ENCODE measurements around the gene RIPOR1.

RIPOR1 gene

DNA sequence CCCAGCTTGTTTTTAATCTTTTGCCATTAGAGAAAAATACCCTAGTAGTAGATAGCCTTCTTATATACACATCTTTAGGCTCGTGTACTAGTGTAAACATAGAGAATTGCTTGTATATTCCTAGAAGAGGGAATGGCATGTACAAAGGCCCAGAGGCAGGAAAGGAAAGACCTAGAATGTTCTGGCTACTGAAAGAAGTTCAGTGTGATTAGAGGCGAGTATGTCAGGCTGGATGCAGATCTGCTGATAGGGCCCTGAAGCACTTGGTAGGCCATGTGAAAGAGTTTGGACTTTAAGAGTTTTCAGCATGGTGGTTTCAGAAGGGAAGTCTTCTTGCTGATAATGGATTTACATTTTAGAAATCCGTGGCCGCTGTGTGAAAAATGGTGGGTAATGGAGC is 51.1 kb downstream of the RIPOR1 start:
- Histone ChIP-seq H3K27me3 (no peaks in the 10 kb centered on the region), H3K36me3 (peaks cover 40% of the 10 kb centered on the region), H3K4me1 (no peaks in the 10 kb centered on the region), H3K4me3 (ENCODE audit: low read depth, low read length) (no peak overlapping the region), H3K9me3 (no peaks in the 10 kb centered on the region)
- TF ChIP-seq, protein P1, sequence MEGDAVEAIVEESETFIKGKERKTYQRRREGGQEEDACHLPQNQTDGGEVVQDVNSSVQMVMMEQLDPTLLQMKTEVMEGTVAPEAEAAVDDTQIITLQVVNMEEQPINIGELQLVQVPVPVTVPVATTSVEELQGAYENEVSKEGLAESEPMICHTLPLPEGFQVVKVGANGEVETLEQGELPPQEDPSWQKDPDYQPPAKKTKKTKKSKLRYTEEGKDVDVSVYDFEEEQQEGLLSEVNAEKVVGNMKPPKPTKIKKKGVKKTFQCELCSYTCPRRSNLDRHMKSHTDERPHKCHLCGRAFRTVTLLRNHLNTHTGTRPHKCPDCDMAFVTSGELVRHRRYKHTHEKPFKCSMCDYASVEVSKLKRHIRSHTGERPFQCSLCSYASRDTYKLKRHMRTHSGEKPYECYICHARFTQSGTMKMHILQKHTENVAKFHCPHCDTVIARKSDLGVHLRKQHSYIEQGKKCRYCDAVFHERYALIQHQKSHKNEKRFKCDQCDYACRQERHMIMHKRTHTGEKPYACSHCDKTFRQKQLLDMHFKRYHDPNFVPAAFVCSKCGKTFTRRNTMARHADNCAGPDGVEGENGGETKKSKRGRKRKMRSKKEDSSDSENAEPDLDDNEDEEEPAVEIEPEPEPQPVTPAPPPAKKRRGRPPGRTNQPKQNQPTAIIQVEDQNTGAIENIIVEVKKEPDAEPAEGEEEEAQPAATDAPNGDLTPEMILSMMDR (IDR thresholded peaks at IDR 0.05; ENCODE audit: low read depth, low read length) = no peak
- DNase-seq = no peak

DNA sequence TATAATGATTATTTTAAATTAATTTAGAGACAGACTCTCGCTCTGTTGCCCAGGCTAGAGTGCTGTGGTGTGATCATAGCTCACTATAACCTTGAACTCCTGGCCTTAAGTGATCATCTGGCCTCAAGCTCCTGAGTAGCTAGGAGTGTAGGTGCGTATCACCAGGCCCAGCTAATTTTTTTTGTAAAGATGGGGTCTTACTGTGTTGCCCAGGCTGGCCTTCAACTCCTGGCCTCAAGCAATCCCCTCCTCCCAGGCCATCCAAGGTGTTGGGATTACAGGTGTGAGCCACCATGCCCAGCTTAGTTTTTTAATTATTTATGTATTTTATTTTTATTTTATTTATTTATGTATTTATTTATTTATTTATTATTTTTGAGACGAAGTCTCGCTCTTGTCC is 51.6 kb downstream of the RIPOR1 start:
- H3K9me3 ChIP-seq = no peaks in the 10 kb centered on the region
- H3K36me3 ChIP-seq = peaks cover 35% of the 10 kb centered on the region
- no peaks in the 10 kb centered on the region for H3K4me1 ChIP-seq
- no peaks in the 10 kb centered on the region for H3K27me3 ChIP-seq
- DNase-seq = no peak
- TF ChIP-seq, protein P1 (IDR thresholded peaks at IDR 0.05; ENCODE audit: low read depth, low read length) = no peak
- H3K4me3 ChIP-seq (ENCODE audit: low read depth, low read length) = no peak overlapping the region

DNA sequence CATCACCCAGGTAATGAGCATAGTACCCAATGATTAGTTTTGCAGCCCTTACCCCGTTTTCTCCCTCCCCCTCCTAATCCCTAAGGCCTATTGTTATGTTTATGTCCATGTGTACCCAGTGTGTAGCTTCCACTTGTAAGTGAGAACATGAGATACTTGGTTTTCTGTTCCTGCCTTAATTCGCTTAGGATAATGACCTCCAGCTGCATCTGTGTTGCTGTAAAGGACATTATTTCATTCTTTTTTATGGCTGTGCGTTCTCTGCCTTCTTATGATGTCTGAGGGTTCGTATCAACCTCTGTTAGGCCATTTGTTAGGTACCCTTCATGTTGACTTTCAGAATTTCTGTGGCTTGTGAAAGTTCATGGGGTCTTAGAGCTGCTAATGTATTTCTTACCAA is 64.7 kb downstream of the RIPOR1 start:
- Histone ChIP-seq H3K4me1 (peaks cover 6% of the 10 kb centered on the region; the same call in 1 of the 2 replicates), H3K9me3 (no peaks in the 10 kb centered on the region), H3K4me3 (ENCODE audit: low read depth, low read length) (no peak overlapping the region), H3K27me3 (no peaks in the 10 kb centered on the region), H3K36me3 (peaks cover 24% of the 10 kb centered on the region)
- TF ChIP-seq, protein P1 (IDR thresholded peaks at IDR 0.05; ENCODE audit: low read depth, low read length) = no peak
- no peak for DNase-seq

DNA sequence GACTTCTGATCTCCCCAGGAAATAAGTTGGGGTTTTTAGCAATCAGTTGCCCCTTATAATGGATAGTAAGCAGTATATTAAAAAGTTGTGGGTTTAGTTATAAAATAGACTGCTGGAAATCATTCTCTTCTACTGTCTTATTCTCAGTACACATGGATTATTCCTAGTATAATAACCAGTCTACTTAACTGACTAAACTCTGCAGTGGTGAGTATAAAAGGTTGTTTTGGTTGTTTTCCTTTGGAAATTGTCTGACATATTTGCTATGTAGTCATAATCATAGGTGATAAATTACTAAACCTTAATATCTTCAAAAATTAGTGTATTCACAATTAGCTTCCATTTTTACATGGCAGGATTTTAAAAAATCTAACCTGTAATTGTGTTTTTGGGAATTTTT is 65.1 kb downstream of the RIPOR1 start:
- no peak overlapping the region for H3K4me3 ChIP-seq (ENCODE audit: low read depth, low read length)
- peaks cover 27% of the 10 kb centered on the region for H3K36me3 ChIP-seq

DNA sequence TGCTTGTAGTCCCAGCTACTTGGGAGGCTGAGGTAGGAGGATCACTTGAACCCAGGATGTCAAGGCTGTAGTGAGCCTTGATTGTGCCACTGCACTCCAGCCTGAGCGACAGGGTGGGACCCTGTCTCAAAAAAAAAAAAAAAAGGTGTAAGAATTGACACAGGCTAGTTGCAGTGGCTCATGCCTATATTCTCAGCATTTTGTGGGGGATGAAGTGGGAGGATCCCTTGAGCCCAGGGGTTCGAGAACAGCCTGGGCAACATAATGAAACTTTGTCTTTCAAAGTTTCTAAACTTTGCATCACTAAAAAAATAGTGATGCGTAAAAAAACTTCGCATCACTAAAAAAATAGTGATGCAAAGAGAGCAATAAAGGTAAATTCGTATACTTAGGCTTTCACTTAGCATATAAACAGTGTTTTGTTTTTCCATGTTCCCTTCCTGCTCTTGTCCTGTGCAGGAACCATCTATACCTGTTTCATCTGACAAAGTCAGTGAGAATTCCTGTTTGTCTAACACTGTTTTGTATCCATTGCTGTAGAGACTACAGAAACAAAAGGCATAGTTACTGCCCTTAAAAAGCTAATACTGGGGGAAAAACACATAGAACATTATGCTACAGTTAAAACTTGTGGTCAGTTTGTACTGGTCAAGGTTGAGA is 65.8 kb downstream of the RIPOR1 start:
- H3K27me3 ChIP-seq = no peaks in the 10 kb centered on the region
- no peak overlapping the region for H3K4me3 ChIP-seq (ENCODE audit: low read depth, low read length)
- H3K4me1 ChIP-seq = peaks cover 6% of the 10 kb centered on the region; the same call in 1 of the 2 replicates
- H3K36me3 ChIP-seq = peaks cover 27% of the 10 kb centered on the region
- no peak for DNase-seq
- TF ChIP-seq, protein P1 (IDR thresholded peaks at IDR 0.05; ENCODE audit: low read depth, low read length) = no peak
- no peaks in the 10 kb centered on the region for H3K9me3 ChIP-seq

More for the DNA sequence above, 65.1 kb downstream of the RIPOR1 start:
- H3K4me1 ChIP-seq = peaks cover 6% of the 10 kb centered on the region; the same call in 1 of the 2 replicates
- no peak for DNase-seq
- no peaks in the 10 kb centered on the region for H3K27me3 ChIP-seq
- no peaks in the 10 kb centered on the region for H3K9me3 ChIP-seq
- TF ChIP-seq, protein P1 (IDR thresholded peaks at IDR 0.05; ENCODE audit: low read depth, low read length) = no peak

DNA sequence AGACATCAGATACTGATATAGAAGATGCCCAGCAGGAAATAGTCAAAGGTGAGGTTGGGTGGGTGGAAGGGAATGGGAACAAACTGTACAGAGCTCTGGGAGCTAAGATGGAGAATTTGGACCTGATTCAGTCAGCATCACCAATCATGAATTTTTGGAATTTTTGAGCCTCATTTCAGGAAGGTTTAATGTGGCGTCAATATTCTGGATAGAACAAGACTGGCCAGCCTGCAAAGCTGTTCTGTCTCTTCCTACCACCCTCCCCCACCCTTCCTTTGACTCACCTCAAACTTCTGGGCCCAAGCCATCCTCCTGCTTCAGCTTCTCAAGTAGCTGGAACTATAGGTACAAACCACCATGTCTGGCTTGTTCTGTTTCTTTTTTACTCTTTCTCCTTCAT is 66.3 kb downstream of the RIPOR1 start:
- no peak for DNase-seq
- Histone ChIP-seq H3K9me3 (no peaks in the 10 kb centered on the region), H3K4me3 (ENCODE audit: low read depth, low read length) (no peak overlapping the region), H3K27me3 (no peaks in the 10 kb centered on the region), H3K4me1 (peaks cover 6% of the 10 kb centered on the region; the same call in 1 of the 2 replicates), H3K36me3 (peaks cover 24% of the 10 kb centered on the region)
- TF ChIP-seq, protein P1 (IDR thresholded peaks at IDR 0.05; ENCODE audit: low read depth, low read length) = no peak
